Fibroblast of lung (primary cell): ENCODE data around the gene NTN3. TPM values are rescaled to one million over a fixed set of nuclear protein-coding genes. Genes with fewer than 3 reads are reported as not detected.

Source experiments
- DNase-seq, 2 donors: peaks; one replicate each; pipeline versions ENCODE4 v3.0.0 to v3.0.0-alpha.2; 2010; ENCODE audit warnings: low read depth in 2 of 2
- H2AFZ ChIP-seq: 2 replicates; pipeline ENCODE4 v1.5.1; 2012; ENCODE audit warnings: low read length, control low read depth, inconsistent platforms
- H3K27ac ChIP-seq: 2 replicates; pipeline ENCODE4 v1.5.1; 2011; ENCODE audit warnings: low read length, control low read depth; ENCODE audit not compliant: insufficient read depth
- H3K27me3 ChIP-seq: 2 replicates; pipeline ENCODE4 v1.5.1; 2011; ENCODE audit warnings: mild to moderate bottlenecking, low read length; ENCODE audit not compliant: control insufficient read depth, insufficient read depth
- H3K36me3 ChIP-seq: 2 replicates; pipeline ENCODE4 v1.5.1; 2011; ENCODE audit warnings: low read length; ENCODE audit not compliant: control insufficient read depth, insufficient read depth
- H3K4me1 ChIP-seq: 2 replicates; pipeline ENCODE4 v1.5.1; 2011; ENCODE audit warnings: low read length; ENCODE audit not compliant: control insufficient read depth, insufficient read depth; ENCODE audit errors: extremely low read depth
- H3K4me2 ChIP-seq: 2 replicates; pipeline ENCODE4 v1.5.1; 2011; ENCODE audit warnings: low read length, control low read depth; ENCODE audit not compliant: insufficient read depth; ENCODE audit errors: extremely low read depth
- H3K4me3 ChIP-seq, 4 experiments: fragments of 200-600 bp in 1 of 4; sonication (generic) in 1 of 4; replicated peaks in 1 of 4; 2 replicates each; pipeline ENCODE4 v1.5.1; 2011 to 2016; ENCODE audit warnings: low read length in 4 of 4, low read depth in 3 of 4, mild to moderate bottlenecking in 3 of 4, control low read depth in 2 of 4, inconsistent platforms in 1 of 4, mixed read lengths in 1 of 4; ENCODE audit not compliant: insufficient read depth in 1 of 4; ENCODE audit errors: control extremely low read depth in 1 of 4
- H3K79me2 ChIP-seq: 2 replicates; pipeline ENCODE4 v1.5.1; 2012; ENCODE audit warnings: mild to moderate bottlenecking, low read length, inconsistent platforms; ENCODE audit not compliant: control insufficient read depth, insufficient read depth
- H3K9ac ChIP-seq: 2 replicates; pipeline ENCODE4 v1.5.1; 2011; ENCODE audit warnings: mild to moderate bottlenecking, low read length, control low read depth; ENCODE audit not compliant: insufficient read depth
- H3K9me3 ChIP-seq: 2 replicates; pipeline ENCODE4 v1.5.1; 2012; ENCODE audit warnings: low read depth, low read length; ENCODE audit not compliant: control insufficient read depth, insufficient read depth
- H4K20me1 ChIP-seq: 2 replicates; pipeline ENCODE4 v1.5.1; 2011; ENCODE audit warnings: low read length; ENCODE audit not compliant: control insufficient read depth, insufficient read depth; ENCODE audit errors: extremely low read depth
- EZH2 ChIP-seq: IDR thresholded peaks from 2 replicates; pipeline ENCODE4 v1.5.1; 2012; ENCODE audit warnings: low read length, control low read depth, mild to moderate bottlenecking; ENCODE audit errors: missing control alignments
- polyA plus RNA-seq, 2 donors: library from polyadenylated mRNA; depleted of rRNA in 1 of 2; stranded (reverse) in 1 of 2; unstranded in 1 of 2; fragments of >200 nt; gene quantifications; 2 replicates each; pipeline ENCODE4 v1.2.1, GENCODE V29; 2011 to 2012; ENCODE audit warnings: missing spikeins in 1 of 2
- total RNA-seq: library from RNA; depleted of rRNA; stranded (reverse); fragments of >200 nt; gene quantifications from 2 replicates; pipeline ENCODE4 v1.2.1, GENCODE V29; 2014
- TF ChIP-seq, protein P1 (sequence below), 2 donors: IDR thresholded peaks in 1 of 2; conservative IDR thresholded peaks in 1 of 2; 1 replicate in 1 of 2; 2 replicates in 1 of 2; pipeline ENCODE4 v1.5.1; 2011 to 2012; ENCODE audit warnings: low read length in 2 of 2, control low read depth in 1 of 2, inconsistent platforms in 1 of 2, low read depth in 1 of 2, mild to moderate bottlenecking in 1 of 2

Gene NTN3
- total and polyA plus RNA-seq, 2 donors (not counting 1 experiment from before 2014, with no cell fraction given), result 0.08 to 2.1 TPM

DNA sequence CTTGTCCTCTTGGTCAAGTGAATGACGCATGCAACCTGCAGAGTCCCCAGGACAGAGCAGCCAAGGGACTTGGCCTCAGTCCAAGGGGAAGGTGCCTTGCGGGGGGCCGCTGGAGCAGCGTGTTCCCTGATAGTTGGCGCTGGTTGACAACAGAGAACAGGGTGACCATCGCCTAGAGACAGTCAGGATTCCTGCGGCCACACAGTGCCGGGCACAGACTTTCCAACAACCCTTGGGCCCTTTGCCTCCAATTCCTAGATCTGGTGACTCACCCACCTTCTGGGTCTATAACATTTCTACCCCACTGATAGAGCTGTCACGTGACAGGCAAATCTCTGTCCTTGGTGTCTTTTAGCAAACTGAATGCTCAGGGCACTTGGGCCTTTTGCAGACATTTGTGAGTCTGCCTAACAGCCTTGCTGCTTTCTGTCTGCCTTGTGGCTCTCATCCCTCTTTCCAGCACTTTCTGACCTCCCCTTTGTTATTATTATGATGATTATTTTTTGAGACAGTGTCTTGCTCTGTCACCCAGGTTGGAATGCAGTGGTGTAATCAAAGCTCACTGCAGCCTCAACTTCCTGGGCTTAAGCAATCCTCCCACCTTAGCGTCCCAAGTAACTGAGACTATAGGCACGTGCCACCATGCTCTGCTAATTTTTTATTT, 23.0 kb upstream of the NTN3 start:
- H4K20me1 ChIP-seq, result no peaks in the 10 kb centered on the region
- H3K27me3 ChIP-seq, result no peaks in the 10 kb centered on the region
- no peak overlapping the region for H3K9ac ChIP-seq
- no peaks in the 10 kb centered on the region for H3K9me3 ChIP-seq
- H3K27ac ChIP-seq, result no peak overlapping the region
- no peaks in the 10 kb centered on the region for H3K79me2 ChIP-seq
- no peak overlapping the region for H3K4me2 ChIP-seq
- no peak overlapping the region for H2AFZ ChIP-seq
- H3K4me1 ChIP-seq, result no peaks in the 10 kb centered on the region
- H3K4me3 ChIP-seq, result no peak overlapping the region
- TF ChIP-seq, protein P1, sequence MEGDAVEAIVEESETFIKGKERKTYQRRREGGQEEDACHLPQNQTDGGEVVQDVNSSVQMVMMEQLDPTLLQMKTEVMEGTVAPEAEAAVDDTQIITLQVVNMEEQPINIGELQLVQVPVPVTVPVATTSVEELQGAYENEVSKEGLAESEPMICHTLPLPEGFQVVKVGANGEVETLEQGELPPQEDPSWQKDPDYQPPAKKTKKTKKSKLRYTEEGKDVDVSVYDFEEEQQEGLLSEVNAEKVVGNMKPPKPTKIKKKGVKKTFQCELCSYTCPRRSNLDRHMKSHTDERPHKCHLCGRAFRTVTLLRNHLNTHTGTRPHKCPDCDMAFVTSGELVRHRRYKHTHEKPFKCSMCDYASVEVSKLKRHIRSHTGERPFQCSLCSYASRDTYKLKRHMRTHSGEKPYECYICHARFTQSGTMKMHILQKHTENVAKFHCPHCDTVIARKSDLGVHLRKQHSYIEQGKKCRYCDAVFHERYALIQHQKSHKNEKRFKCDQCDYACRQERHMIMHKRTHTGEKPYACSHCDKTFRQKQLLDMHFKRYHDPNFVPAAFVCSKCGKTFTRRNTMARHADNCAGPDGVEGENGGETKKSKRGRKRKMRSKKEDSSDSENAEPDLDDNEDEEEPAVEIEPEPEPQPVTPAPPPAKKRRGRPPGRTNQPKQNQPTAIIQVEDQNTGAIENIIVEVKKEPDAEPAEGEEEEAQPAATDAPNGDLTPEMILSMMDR (conservative IDR thresholded peaks at IDR 0.05 in 1 of 2, IDR thresholded peaks at IDR 0.05 in 1 of 2; ENCODE audit: low read depth in 1 of 2, low read length in 2 of 2), result no peak
- no peak for TF ChIP-seq EZH2
- peaks cover 40% of the 10 kb centered on the region for H3K36me3 ChIP-seq
- DNase-seq, result no peak

DNA sequence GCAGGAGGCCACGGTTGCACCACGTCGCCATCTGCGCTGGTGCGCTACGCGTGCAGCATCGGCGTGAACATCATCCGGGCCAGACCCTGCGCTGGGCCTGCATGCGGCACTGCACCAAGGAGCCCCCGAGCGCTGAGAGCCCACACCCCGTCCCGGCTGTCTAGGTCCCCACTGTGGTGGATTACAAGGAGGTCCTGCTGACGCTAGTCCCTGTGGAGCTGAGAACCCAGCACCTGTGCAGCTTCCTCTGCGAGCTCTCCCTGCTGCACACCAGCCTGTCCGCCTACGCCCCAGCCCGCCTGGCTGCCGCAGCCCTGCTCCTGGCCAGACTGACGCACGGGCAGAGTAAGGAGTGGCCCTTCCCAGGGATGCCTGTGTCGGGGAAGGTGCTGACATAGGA, 22.0 kb upstream of the NTN3 start:
- no peak for TF ChIP-seq EZH2
- TF ChIP-seq, protein P1 (conservative IDR thresholded peaks at IDR 0.05 in 1 of 2, IDR thresholded peaks at IDR 0.05 in 1 of 2; ENCODE audit: low read depth in 1 of 2, low read length in 2 of 2), result no peak
- Histone ChIP-seq H3K4me3 (no peak overlapping the region), H3K9ac (no peak overlapping the region), H3K79me2 (no peaks in the 10 kb centered on the region), H3K9me3 (no peaks in the 10 kb centered on the region), H3K4me2 (no peak overlapping the region), H3K27ac (no peak overlapping the region), H3K4me1 (no peaks in the 10 kb centered on the region), H4K20me1 (no peaks in the 10 kb centered on the region), H3K36me3 (peaks cover 45% of the 10 kb centered on the region), H3K27me3 (no peaks in the 10 kb centered on the region), H2AFZ (no peak overlapping the region)
- DNase-seq, result no peak

DNA sequence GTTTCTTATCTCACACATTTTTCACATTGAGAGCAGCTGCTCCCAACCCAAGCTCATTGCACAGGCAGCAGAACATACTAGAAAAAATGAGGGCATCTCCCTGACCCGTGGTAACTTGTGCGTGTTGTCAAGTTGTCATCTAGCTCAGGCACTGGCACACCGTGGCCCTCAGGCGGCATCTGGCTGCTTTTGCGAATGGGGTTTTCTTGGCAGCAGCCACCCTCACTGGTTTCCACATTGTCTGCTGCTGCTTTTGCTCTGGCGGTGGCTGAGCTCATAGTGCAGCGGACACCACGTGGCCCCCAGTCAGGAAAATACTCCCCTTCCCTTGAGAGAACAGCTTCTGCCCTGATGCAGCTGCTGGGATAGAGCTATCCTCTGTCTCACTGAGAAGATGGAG, 20.6 kb upstream of the NTN3 start:
- no peak for DNase-seq

More for the DNA sequence above, 20.6 kb upstream of the NTN3 start:
- no peak overlapping the region for H2AFZ ChIP-seq
- no peak overlapping the region for H3K4me2 ChIP-seq
- no peaks in the 10 kb centered on the region for H3K79me2 ChIP-seq
- no peak overlapping the region for H3K9ac ChIP-seq
- no peak overlapping the region for H3K27ac ChIP-seq
- no peaks in the 10 kb centered on the region for H4K20me1 ChIP-seq
- H3K9me3 ChIP-seq, result no peaks in the 10 kb centered on the region
- H3K4me3 ChIP-seq, result no peak overlapping the region
- TF ChIP-seq, protein P1 (conservative IDR thresholded peaks at IDR 0.05 in 1 of 2, IDR thresholded peaks at IDR 0.05 in 1 of 2; ENCODE audit: low read depth in 1 of 2, low read length in 2 of 2), result no peak
- peaks cover 41% of the 10 kb centered on the region for H3K36me3 ChIP-seq
- H3K4me1 ChIP-seq, result no peaks in the 10 kb centered on the region
- no peaks in the 10 kb centered on the region for H3K27me3 ChIP-seq
